HG03159 (cell line): ENCODE results near the gene TMEM117.

Experiments
- ATAC-seq: cut with Tn5 transposase; IDR thresholded peaks from one replicate; pipeline ENCODE4 v1.9.1; 2021; ENCODE audit warnings: mild to moderate bottlenecking, moderate library complexity; ENCODE audit not compliant: unreplicated experiment

The TMEM117 gene

GRCh38 chr12:43883748-43884147 is 47.9 kb downstream of the TMEM117 start:
- ATAC-seq = no peak

GRCh38 chr12:43884683-43885410 is 49.0 kb downstream of the TMEM117 start:
- ATAC-seq = no peak

GRCh38 chr12:43887397-43887796 is 51.5 kb downstream of the TMEM117 start:
- no peak for ATAC-seq

- ATAC-seq = no peak
These were observed 56.1 kb downstream of the TMEM117 start for GRCh38 chr12:43891856-43892574.

- ATAC-seq = no peak
These were observed 57.8 kb downstream of the TMEM117 start for GRCh38 chr12:43893670-43894069.

- ATAC-seq = no peak
These were observed 59.8 kb downstream of the TMEM117 start for GRCh38 chr12:43895580-43896206.

GRCh38 chr12:43896496-43896895 is 60.6 kb downstream of the TMEM117 start:
- ATAC-seq = no peak

- no peak for ATAC-seq
These were observed 62.6 kb downstream of the TMEM117 start for GRCh38 chr12:43898474-43898873.

GRCh38 chr12:43899574-43899973 is 63.7 kb downstream of the TMEM117 start:
- no peak for ATAC-seq

GRCh38 chr12:43903686-43904085 is 67.8 kb downstream of the TMEM117 start:
- no peak for ATAC-seq

- no peak for ATAC-seq
These were observed 77.0 kb downstream of the TMEM117 start for GRCh38 chr12:43912859-43913258.

GRCh38 chr12:43914391-43914790 is 78.5 kb downstream of the TMEM117 start:
- ATAC-seq = no peak

- peak; percentile 56 for ATAC-seq
These were observed 79.1 kb downstream of the TMEM117 start for GRCh38 chr12:43914923-43915468.

- ATAC-seq = no peak
These were observed 82.0 kb downstream of the TMEM117 start for GRCh38 chr12:43917896-43918295.

- ATAC-seq = no peak
These were observed 85.9 kb downstream of the TMEM117 start for GRCh38 chr12:43921666-43922337.

GRCh38 chr12:43930032-43930431 is 94.2 kb downstream of the TMEM117 start:
- no peak for ATAC-seq

GRCh38 chr12:43931187-43931586 is 95.3 kb downstream of the TMEM117 start:
- ATAC-seq = no peak

GRCh38 chr12:43935581-43935980 is 99.7 kb downstream of the TMEM117 start:
- ATAC-seq = no peak

- ATAC-seq = peak; percentile 81
These were observed 102.1 kb downstream of the TMEM117 start for GRCh38 chr12:43937947-43938346.

GRCh38 chr12:43942379-43942778 is 106.5 kb downstream of the TMEM117 start:
- no peak for ATAC-seq

- ATAC-seq = no peak
These were observed 110.1 kb downstream of the TMEM117 start for GRCh38 chr12:43945983-43946382.
